Nephron (organoid): ENCODE results near the gene ASB15.

Source experiments
- H3K27ac Mint-ChIP-seq, 3 experiments: 2 replicates each; pipeline ENCODE4 v1.8.0; 2020; ENCODE audit warnings: mixed read lengths in 3 of 3, mild to moderate bottlenecking in 2 of 3, moderate library complexity in 1 of 3
- H3K27me3 Mint-ChIP-seq: 2 replicates; pipeline ENCODE4 v1.8.0; 2021; ENCODE audit warnings: low read depth, mild to moderate bottlenecking, moderate library complexity, mixed read lengths
- H3K36me3 Mint-ChIP-seq: 2 replicates; pipeline ENCODE4 v1.8.0; 2020; ENCODE audit warnings: low read depth, mixed read lengths
- H3K4me1 Mint-ChIP-seq: 2 replicates; pipeline ENCODE4 v1.8.0; 2020; ENCODE audit warnings: mixed read lengths
- H3K4me3 Mint-ChIP-seq, 3 experiments: 2 replicates each; pipeline ENCODE4 v1.8.0; 2020; ENCODE audit warnings: mild to moderate bottlenecking in 3 of 3, mixed read lengths in 3 of 3, moderate library complexity in 2 of 3
- H3K9me3 Mint-ChIP-seq: 2 replicates; pipeline ENCODE4 v1.8.0; 2020; ENCODE audit warnings: mixed read lengths
- TF ChIP-seq, protein P1 (sequence below), 3 experiments: fragments of 200-600 bp; sonication (generic); IDR thresholded peaks; one replicate each; pipeline ENCODE4 v1.5.0; 2021; ENCODE audit warnings: antibody characterized with exemption in 3 of 3; ENCODE audit not compliant: unreplicated experiment in 3 of 3

Gene ASB15

DNA sequence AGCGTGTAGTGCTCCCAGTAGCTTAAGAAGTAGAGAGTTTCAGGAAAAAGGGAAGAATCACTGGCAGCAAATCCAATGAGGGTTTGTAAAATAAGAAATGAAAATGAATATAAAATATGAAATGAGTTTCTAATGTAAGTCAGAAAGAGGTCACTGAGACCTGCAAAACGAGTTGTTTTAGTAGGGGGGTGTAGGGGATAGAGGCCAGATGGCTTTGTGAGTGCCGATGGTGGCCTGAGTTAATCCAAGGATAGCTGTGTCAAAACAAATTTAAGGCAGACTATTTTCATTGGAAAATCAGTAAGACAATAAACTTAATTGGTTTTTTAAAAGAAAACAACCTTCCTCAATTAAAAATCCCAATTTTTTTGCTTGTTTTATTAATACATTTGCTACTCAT lies 745 bp upstream of the ASB15 start:
- H3K4me1 Mint-ChIP-seq: peaks cover 24% of the 10 kb centered on the region
- H3K4me3 Mint-ChIP-seq: peak overlapping the region in 2 of 3 experiments; percentile 61 to 79
- H3K27ac Mint-ChIP-seq: no peak overlapping the region
- H3K36me3 Mint-ChIP-seq: no peaks in the 10 kb centered on the region
- no peaks in the 10 kb centered on the region for H3K27me3 Mint-ChIP-seq
- H3K9me3 Mint-ChIP-seq: no peaks in the 10 kb centered on the region
- TF ChIP-seq, protein P1, sequence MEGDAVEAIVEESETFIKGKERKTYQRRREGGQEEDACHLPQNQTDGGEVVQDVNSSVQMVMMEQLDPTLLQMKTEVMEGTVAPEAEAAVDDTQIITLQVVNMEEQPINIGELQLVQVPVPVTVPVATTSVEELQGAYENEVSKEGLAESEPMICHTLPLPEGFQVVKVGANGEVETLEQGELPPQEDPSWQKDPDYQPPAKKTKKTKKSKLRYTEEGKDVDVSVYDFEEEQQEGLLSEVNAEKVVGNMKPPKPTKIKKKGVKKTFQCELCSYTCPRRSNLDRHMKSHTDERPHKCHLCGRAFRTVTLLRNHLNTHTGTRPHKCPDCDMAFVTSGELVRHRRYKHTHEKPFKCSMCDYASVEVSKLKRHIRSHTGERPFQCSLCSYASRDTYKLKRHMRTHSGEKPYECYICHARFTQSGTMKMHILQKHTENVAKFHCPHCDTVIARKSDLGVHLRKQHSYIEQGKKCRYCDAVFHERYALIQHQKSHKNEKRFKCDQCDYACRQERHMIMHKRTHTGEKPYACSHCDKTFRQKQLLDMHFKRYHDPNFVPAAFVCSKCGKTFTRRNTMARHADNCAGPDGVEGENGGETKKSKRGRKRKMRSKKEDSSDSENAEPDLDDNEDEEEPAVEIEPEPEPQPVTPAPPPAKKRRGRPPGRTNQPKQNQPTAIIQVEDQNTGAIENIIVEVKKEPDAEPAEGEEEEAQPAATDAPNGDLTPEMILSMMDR (IDR thresholded peaks at IDR 0.05; ENCODE audit: unreplicated experiment in 3 of 3): no peak

DNA sequence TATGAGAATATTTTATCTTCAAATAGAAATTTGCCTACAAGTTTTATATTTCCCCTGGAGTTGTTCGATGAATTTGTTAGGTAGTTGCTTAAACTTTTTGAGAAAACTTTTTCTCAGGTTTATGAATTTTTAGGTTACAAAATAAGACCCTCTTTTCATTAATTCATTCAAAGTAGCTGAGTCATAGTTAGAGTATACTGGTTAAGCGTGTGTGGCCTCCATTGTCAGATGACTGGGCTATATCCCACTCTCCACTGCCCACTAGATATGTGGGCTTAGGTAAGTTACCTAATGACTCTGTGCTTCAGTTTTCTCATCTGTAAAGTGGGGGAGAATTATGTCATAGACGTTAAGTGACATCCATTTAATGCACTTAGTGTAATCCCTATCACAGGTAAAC lies 1.0 kb downstream of the ASB15 start:
- Mint-ChIP-seq H3K36me3 (no peaks in the 10 kb centered on the region), H3K27ac (no peak overlapping the region), H3K9me3 (no peaks in the 10 kb centered on the region), H3K4me1 (peaks cover 24% of the 10 kb centered on the region), H3K4me3 (no peak overlapping the region), H3K27me3 (no peaks in the 10 kb centered on the region)
- TF ChIP-seq, protein P1 (IDR thresholded peaks at IDR 0.05; ENCODE audit: unreplicated experiment in 3 of 3): no peak

DNA sequence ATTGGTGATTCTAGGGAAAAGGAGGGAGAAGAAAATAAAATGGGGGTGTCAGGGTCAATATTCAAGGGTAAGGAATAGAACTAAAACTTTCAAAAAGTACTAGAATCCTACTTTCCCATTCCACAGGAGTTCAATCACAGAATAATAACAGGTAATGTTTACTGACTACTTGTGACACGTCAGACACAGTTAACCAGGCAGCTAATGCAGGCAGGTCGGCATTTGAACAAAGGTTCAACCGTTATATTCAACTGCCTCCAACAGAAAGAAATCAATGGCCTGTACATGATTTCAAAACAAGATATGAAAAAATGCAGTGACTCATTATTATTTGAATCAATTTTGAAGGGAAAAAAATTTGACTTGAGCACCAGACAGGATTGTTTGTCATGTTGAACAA lies 3.1 kb downstream of the ASB15 start:
- Mint-ChIP-seq H3K4me1 (peaks cover 24% of the 10 kb centered on the region), H3K4me3 (no peak overlapping the region), H3K27ac (no peak overlapping the region), H3K36me3 (no peaks in the 10 kb centered on the region), H3K27me3 (no peaks in the 10 kb centered on the region), H3K9me3 (no peaks in the 10 kb centered on the region)
- TF ChIP-seq, protein P1 (IDR thresholded peaks at IDR 0.05; ENCODE audit: unreplicated experiment in 3 of 3): no peak

DNA sequence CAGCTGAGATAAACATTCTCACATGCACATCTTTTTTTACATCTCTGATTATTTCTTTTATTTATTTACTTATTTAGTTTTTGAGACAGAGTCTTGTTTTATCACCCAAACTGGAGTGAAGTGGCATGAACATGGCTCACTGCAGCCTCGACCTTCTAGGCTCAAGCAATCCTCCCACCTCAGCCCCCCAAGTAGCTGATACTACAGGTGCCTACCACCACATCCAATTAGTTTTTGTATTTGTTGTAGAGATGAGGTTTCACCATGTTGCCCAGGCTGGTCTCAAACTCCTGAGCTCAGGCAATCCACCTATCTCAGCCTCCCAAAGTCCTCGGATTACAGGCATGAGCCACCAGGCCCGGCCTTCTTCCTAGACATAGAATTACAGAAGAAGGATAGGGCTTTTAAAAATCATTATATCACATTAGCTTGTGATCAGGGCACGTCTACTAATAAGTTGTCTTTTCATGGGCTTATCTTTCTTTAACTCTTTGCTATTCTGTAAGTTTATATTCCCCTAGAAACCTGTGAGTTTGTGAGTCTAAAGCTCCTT lies 5.9 kb downstream of the ASB15 start:
- Mint-ChIP-seq H3K36me3 (no peaks in the 10 kb centered on the region), H3K27ac (no peak overlapping the region), H3K9me3 (no peaks in the 10 kb centered on the region), H3K4me3 (no peak overlapping the region), H3K27me3 (no peaks in the 10 kb centered on the region), H3K4me1 (peaks cover 29% of the 10 kb centered on the region)
- TF ChIP-seq, protein P1 (IDR thresholded peaks at IDR 0.05; ENCODE audit: unreplicated experiment in 3 of 3): no peak

DNA sequence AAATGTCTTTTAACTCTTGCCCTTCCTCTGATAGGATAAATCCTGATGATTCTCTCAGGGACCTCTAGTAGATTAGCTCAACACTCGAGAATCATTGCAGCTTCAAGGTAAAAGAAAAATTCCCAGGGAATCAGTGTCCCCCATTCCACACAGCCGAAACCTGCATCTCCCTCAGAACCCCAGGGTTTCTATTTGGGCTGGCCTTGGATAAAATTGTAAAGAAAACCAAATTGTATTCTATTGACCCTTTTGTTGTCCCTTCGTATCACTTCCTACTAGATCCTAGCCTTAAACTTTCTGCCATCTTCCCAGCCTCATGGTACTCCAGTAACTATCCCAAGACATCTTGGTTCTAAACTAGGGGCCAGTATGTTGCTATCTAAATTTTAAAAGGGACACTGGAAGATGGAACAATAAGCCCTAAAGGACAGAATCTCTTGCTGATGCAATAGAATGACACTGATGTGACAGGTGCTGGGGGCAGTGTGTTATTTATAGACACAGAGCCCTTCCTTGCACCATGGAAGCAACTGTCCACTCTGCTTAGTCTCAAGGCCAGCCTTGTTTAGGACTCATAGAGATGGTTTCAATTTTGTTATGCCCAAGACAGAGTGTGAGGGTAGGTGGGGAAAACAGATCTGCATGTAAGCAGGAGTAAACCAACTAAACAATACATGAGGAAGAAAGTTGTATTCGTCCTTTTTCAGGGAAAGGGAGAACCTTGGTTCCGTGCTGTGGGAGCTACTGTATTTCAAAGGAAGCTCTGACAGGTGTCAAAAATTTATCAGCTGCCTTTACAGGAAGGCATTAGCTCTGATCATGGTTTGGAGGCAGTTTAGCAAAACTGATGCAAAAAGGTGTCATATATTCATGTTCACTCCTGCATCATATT lies 7.6 kb downstream of the ASB15 start:
- Mint-ChIP-seq H3K27me3 (no peaks in the 10 kb centered on the region), H3K9me3 (no peaks in the 10 kb centered on the region), H3K27ac (peak overlapping the region; percentile 59 to 80 (median 67)), H3K4me3 (peak overlapping the region in 1 of 3 experiments; percentile 14), H3K4me1 (peaks cover 25% of the 10 kb centered on the region), H3K36me3 (no peaks in the 10 kb centered on the region)
- TF ChIP-seq, protein P1 (IDR thresholded peaks at IDR 0.05; ENCODE audit: unreplicated experiment in 3 of 3): no peak
